ENCODE data around the gene MICAL3. TPM values are rescaled to one million over a fixed set of nuclear protein-coding genes. Genes with fewer than 3 reads are reported as not detected.

The MICAL3 gene
- polyA plus RNA-seq, 2 of the 4 experiments (the other 2 are of a cell fraction) = 20.5 to 30.1 TPM

DNA sequence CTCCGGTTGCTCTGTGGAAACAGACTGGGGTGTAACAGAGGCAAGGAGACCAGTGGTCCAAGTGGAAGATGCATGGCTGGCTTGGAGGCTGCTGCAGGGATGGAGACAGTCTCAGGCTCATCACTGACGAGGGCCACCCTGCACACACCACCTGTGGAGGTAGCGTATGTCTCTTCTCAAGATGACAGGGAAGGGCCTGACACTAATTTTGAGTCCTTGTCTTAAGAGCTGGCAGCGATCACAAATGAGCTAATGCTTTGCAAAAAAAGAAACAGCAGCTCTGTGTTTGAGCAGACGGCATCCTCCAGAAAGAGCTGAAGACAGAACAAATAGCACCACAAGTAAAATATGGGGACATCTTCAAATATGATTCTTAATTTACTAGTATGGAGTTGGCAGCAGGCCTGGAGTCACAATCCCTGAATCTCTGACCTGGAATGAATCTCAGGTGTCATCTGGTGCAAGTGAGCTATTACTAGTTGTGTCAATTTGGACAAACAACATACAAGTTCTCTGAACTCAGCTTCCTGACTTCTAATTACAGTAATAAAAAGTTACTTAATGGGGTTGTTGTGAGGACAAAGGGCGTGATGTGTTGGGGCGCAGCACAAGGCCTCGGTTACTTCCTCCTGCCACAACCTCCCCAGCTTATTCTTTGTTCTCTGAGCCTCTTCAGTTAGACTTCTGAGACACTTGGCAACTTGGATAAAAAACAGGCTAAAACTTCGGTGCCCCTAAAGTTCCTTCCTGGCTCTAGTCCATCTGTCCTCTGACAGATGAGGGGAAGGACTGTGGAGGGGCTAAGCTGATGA is 154.9 kb downstream of the MICAL3 start:
- no peak overlapping the region for H3K4me3 ChIP-seq
- no peak overlapping the region for H3K27ac ChIP-seq
- ATAC-seq (no peak), DNase-seq (ENCODE audit: low read depth in 1 of 2, low spot score in 1 of 2) (no peak), FAIRE-seq (no peak)
- 93% methylated on average over 9 of the region's 9 CpGs for WGBS (ENCODE audit: missing lambda C conversion rate)
- no peak overlapping the region for H3K4me2 ChIP-seq
- ChIA-PET POLR2A (no interaction called here), CTCF (interaction anchor here (0.6 to 3.2 kb wide), 3 partner anchors 39 to 206 kb away, joined by 3 to 12 read pairs (median 7); no protein-coding TSS in a partner anchor)
- H3K9me3 ChIP-seq = no peaks in the 10 kb centered on the region
- TF ChIP-seq, protein P1, sequence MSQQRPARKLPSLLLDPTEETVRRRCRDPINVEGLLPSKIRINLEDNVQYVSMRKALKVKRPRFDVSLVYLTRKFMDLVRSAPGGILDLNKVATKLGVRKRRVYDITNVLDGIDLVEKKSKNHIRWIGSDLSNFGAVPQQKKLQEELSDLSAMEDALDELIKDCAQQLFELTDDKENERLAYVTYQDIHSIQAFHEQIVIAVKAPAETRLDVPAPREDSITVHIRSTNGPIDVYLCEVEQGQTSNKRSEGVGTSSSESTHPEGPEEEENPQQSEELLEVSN (IDR thresholded peaks at IDR 0.05; ENCODE audit: borderline replicate concordance, low read depth) = no peak
- TF ChIP-seq HEYL (CRISPR knock-in tag; IDR thresholded peaks at IDR 0.05) (no peak), NFE2L2 (conservative IDR thresholded peaks at IDR 0.05; ENCODE audit: low read length) (no peak)
- no peaks in the 10 kb centered on the region for H3K4me1 ChIP-seq

DNA sequence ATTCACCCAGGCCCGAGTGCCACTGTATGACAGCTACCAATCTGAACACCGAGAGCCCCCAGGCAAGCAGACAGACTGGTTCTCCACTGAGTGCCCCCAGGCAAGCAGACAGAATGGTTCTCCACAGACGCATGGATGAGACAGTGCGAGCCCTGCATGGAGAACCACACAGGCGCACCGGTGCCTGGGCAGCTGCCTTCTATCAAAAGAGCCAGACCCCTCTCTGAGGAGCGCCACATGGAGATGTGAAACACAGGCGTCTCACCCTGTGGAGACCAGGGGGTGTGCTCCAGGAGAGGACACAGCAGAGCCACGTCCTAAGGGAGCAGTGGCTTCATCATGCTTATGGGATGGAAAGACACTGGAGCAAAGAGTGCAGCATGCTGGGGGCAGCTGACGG is 155.6 kb downstream of the MICAL3 start:
- no peak for DNase-seq (ENCODE audit: low read depth in 1 of 2, low spot score in 1 of 2)
- POLR2A ChIA-PET = no interaction called here
- ATAC-seq = no peak
- no peak overlapping the region for H3K4me2 ChIP-seq
- no peak for TF ChIP-seq RNF2 (IDR thresholded peaks at IDR 0.05; ENCODE audit: borderline replicate concordance, low read depth)
- TF ChIP-seq HDAC2 (IDR thresholded peaks at IDR 0.05) = no peak
- TF ChIP-seq JUNB (IDR thresholded peaks at IDR 0.05) = no peak
- no peak for TF ChIP-seq RFX5 (IDR thresholded peaks at IDR 0.05)
- no peak for TF ChIP-seq TP53 (CRISPR knock-in tag; IDR thresholded peaks at IDR 0.05)
- no peak for TF ChIP-seq HOXB5 (CRISPR knock-in tag; IDR thresholded peaks at IDR 0.05)
- no peak for TF ChIP-seq POLR2A (IDR thresholded peaks at IDR 0.05; ENCODE audit: low read length)
- TF ChIP-seq ESRRA (IDR thresholded peaks at IDR 0.05; ENCODE audit: borderline replicate concordance, low read length) = no peak
- TF ChIP-seq EP300 (IDR thresholded peaks at IDR 0.05) = no peak
- no peak for TF ChIP-seq RAD21 (conservative IDR thresholded peaks at IDR 0.05 in 1 of 2, IDR thresholded peaks at IDR 0.05 in 1 of 2)
- TF ChIP-seq CEBPB (IDR thresholded peaks at IDR 0.05) = no peak
- no peak for TF ChIP-seq EHMT2 (IDR thresholded peaks at IDR 0.05; ENCODE audit: low read depth)
- no peak for TF ChIP-seq SMC3 (IDR thresholded peaks at IDR 0.05)
- TF ChIP-seq FOSL2 (IDR thresholded peaks at IDR 0.05) = no peak
- no peak for TF ChIP-seq FOSL2 (CRISPR knock-in tag; IDR thresholded peaks at IDR 0.05)
- TF ChIP-seq KDM5A (IDR thresholded peaks at IDR 0.05) = no peak
- no peak for TF ChIP-seq POLR2AphosphoS2 (conservative IDR thresholded peaks at IDR 0.05; ENCODE audit: low read length)
- TF ChIP-seq JUN (IDR thresholded peaks at IDR 0.05) = no peak
- no peak for TF ChIP-seq NR3C1 (IDR thresholded peaks at IDR 0.05)
- TF ChIP-seq, protein P2, sequence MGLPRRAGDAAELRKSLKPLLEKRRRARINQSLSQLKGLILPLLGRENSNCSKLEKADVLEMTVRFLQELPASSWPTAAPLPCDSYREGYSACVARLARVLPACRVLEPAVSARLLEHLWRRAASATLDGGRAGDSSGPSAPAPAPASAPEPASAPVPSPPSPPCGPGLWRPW (IDR thresholded peaks at IDR 0.05) = no peak
- TF ChIP-seq FOXS1 (CRISPR knock-in tag; IDR thresholded peaks at IDR 0.05) = no peak
- no peaks in the 10 kb centered on the region for H3K9me3 ChIP-seq
- CTCF ChIA-PET = interaction anchor here (1.2 to 3.2 kb wide), 3 partner anchors 11 to 207 kb away, joined by 3 to 12 read pairs (median 7); no protein-coding TSS in a partner anchor
- no peak overlapping the region for H3K4me3 ChIP-seq
- no peak for FAIRE-seq
- no peak overlapping the region for H3K27ac ChIP-seq
- 97% methylated on average over 6 of the region's 10 CpGs for WGBS (ENCODE audit: missing lambda C conversion rate)
- H3K4me1 ChIP-seq = no peaks in the 10 kb centered on the region

DNA sequence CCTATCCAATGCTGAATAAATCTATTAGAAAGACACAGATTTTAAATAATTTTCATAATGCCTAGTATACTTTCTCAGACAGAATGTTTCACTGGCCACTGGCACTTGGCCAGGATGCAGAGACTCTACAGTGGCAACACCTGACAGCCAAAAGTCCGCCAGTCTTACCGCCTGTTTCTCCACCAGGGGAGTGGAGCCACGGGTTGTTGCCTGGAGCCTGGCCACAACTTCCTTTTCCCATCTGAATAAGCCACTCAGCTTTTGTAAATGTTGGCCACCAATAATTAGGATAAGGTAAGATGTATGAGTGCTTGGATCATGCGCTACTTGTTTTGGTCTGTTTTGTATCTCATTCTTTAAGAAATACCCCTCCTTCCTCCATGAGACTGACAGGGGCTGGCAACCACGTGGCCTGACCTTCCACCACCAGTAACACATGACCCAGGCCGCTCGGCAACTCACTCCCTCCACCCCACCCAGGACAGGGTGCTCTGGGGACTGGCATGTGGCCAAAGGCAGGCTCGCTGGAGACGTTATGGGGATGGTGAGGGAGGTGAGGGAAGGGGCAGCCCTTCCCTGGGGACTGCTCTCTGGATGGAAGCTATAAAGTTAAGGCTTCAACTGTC is 157.1 kb downstream of the MICAL3 start:
- ATAC-seq (no peak), FAIRE-seq (no peak), DNase-seq (ENCODE audit: low read depth in 1 of 2, low spot score in 1 of 2) (no peak)
- H3K4me3 ChIP-seq = no peak overlapping the region
- H3K4me1 ChIP-seq = no peaks in the 10 kb centered on the region
- CTCF ChIA-PET = interaction anchor here (1.8 kb wide), 1 partner anchor 17 kb away, joined by 4 read pairs; no protein-coding TSS in a partner anchor
- POLR2A ChIA-PET = no interaction called here
- WGBS (ENCODE audit: missing lambda C conversion rate) = 77% methylated on average over 8 of the region's 9 CpGs
- no peak overlapping the region for H3K4me2 ChIP-seq
- H3K9me3 ChIP-seq = no peaks in the 10 kb centered on the region
- TF ChIP-seq EP300 (IDR thresholded peaks at IDR 0.05) (no peak), TP53 (CRISPR knock-in tag; IDR thresholded peaks at IDR 0.05) (no peak), SMC3 (IDR thresholded peaks at IDR 0.05) (no peak), HOXA7 (CRISPR knock-in tag; IDR thresholded peaks at IDR 0.05) (no peak), ZC3H11A (IDR thresholded peaks at IDR 0.05) (no peak), MAFK (IDR thresholded peaks at IDR 0.05; ENCODE audit: partially characterized antibody) (no peak), FOXS1 (CRISPR knock-in tag; IDR thresholded peaks at IDR 0.05) (no peak)
- TF ChIP-seq, protein P3, sequence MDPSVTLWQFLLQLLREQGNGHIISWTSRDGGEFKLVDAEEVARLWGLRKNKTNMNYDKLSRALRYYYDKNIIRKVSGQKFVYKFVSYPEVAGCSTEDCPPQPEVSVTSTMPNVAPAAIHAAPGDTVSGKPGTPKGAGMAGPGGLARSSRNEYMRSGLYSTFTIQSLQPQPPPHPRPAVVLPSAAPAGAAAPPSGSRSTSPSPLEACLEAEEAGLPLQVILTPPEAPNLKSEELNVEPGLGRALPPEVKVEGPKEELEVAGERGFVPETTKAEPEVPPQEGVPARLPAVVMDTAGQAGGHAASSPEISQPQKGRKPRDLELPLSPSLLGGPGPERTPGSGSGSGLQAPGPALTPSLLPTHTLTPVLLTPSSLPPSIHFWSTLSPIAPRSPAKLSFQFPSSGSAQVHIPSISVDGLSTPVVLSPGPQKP (IDR thresholded peaks at IDR 0.05; ENCODE audit: low read depth, low read length) = no peak
- TF ChIP-seq, protein P4, sequence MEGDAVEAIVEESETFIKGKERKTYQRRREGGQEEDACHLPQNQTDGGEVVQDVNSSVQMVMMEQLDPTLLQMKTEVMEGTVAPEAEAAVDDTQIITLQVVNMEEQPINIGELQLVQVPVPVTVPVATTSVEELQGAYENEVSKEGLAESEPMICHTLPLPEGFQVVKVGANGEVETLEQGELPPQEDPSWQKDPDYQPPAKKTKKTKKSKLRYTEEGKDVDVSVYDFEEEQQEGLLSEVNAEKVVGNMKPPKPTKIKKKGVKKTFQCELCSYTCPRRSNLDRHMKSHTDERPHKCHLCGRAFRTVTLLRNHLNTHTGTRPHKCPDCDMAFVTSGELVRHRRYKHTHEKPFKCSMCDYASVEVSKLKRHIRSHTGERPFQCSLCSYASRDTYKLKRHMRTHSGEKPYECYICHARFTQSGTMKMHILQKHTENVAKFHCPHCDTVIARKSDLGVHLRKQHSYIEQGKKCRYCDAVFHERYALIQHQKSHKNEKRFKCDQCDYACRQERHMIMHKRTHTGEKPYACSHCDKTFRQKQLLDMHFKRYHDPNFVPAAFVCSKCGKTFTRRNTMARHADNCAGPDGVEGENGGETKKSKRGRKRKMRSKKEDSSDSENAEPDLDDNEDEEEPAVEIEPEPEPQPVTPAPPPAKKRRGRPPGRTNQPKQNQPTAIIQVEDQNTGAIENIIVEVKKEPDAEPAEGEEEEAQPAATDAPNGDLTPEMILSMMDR (IDR thresholded peaks at IDR 0.05) = no peak
- TF ChIP-seq, protein P5, sequence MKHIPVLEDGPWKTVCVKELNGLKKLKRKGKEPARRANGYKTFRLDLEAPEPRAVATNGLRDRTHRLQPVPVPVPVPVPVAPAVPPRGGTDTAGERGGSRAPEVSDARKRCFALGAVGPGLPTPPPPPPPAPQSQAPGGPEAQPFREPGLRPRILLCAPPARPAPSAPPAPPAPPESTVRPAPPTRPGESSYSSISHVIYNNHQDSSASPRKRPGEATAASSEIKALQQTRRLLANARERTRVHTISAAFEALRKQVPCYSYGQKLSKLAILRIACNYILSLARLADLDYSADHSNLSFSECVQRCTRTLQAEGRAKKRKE (CRISPR knock-in tag; IDR thresholded peaks at IDR 0.05; ENCODE audit: low read depth) = no peak
- TF ChIP-seq, protein P1 (IDR thresholded peaks at IDR 0.05; ENCODE audit: borderline replicate concordance, low read depth) = no peak
- no peak overlapping the region for H3K27ac ChIP-seq
